H54 (cell line): Measurements from ENCODE around the gene TRPV3.
"Not testable (repeated sequence)": the region's sequence is repeated elsewhere in the genome, so short reads cannot be mapped to it uniquely, and the experiment has no call there.

ENCODE experiments used
- DNase-seq: peaks from one replicate; pipeline ENCODE4 v3.0.0; 2011; ENCODE audit warnings: low spot score, mixed read lengths; ENCODE audit not compliant: insufficient read length
- FAIRE-seq: peaks from 3 replicates; lab custom pipeline; 2011; peaks lifted over from hg19 to GRCh38; lab: Jason Lieb, UNC
- POLR2A ChIP-seq: IDR thresholded peaks from 2 replicates; pipeline ENCODE4 v1.6.1; 2011; ENCODE audit warnings: low read depth, mild to moderate bottlenecking, low read length

Gene TRPV3

GRCh38 chr17:3565143-3565542 is 7.5 kb upstream of the TRPV3 start:
- no peak for DNase-seq
- no peak for FAIRE-seq
- TF ChIP-seq POLR2A, result no peak

DNA sequence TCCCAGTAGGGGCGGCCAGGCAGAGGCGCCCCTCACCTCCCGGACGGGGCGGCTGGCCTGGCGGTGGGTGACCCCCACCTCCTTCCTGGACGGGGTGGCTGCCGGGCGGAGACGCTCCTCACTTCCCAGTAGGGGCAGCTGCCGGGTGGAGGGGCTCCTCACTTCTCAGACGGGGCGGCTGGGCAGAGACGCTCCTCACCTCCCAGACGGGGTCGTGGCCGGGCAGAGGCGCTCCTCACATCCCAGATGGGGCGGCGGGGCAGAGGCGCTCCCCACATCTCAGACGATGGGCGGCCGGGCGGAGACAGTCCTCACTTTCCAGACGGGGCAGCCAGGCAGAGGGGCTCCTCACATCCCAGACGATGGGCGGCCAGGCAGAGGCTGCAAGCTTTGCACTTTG is 6.6 kb upstream of the TRPV3 start:
- FAIRE-seq, DNase-seq: not testable (repeated sequence)

DNA sequence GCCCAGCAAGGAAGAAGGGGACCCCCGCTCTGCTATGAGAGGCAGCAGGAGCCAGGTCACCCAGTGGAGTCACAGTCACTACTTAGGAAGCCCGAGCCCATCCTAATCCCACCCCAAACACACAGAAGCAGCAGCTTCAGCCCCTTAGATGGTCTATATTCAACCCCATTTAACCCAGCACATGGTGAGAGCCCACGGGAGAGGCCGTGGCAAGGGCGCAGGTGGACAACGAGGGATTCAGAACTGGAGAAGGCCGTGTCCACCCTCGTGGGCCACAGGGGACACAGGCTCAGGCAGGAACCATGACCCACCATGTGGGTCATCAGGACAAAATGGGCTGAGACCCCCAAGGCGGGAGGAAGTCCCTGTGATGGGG is 1.6 kb upstream of the TRPV3 start:
- DNase-seq (no peak), FAIRE-seq (no peak)
- TF ChIP-seq POLR2A, result no peak

DNA sequence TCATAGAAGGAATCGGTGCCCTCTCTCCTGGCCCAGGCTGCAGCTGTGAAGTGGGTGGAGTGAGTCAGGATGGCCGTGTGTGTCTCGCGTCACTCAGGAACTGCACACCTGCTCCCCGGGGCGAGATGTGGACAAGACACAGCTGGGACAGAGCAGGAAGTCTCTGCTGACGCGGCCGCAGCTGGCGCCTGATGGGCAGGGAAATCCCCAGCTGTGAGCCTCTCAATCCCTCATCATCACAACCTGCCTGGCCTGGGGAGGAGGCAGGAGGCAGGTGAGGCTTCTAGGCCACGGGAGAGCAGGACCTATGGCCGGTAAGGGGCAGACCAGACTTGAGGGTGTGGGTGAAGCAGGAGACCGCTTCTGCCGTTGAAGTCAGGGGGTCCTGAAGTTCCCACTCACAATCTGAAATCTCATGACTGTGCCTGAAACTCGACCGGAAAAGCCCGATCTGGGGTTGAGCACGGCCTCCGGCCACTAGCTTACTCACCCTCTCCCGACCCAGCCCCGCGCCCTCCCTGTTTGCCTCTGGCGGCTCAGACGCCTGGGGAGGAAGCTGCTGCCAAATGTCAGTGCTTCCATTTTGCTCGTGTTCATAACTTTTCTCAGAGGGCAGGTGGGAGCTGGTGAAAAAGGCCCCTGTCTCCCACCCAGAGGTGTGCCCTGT is 1.1 kb upstream of the TRPV3 start:
- FAIRE-seq (no peak), DNase-seq (peak; percentile 54)
- TF ChIP-seq POLR2A, result no peak

- no peak for TF ChIP-seq POLR2A
- no peak for FAIRE-seq
- peak; percentile 35 for DNase-seq
Observed at GRCh38 chr17:3556916-3557767, 470 bp downstream of the TRPV3 start.

DNA sequence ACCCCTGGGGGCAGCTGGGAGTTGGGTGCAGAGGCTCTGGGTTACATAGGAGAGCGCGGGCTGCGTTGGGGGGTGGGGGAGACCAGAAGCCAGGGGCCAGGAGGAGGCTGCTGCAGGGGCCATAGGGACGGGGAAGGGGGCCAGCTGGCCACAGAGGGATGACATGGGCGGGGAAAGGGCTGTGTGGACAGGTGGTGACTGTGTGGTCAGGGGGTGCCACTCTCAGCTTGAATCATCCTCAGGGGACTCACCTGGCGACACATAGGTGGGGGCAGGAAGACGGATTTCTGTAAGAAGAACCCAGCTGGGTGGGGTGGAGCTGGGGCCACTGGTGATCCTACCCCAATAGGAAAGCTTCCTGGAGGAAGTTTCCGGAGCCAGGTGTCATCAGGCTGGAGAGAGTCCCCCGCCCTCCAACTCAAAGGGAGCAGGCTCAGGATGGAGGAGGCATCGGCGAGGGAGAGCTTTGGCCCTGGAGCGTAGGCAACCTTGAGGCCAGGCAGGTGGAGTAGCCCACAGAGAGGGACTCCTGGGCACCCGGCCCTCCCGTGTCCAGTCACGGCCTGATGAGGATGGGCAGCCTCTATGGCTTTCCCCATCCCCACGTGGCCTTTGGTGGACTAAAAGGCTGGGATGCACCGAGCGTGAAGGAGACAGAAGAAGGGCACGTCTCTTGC is 1.2 kb downstream of the TRPV3 start:
- TF ChIP-seq POLR2A, result no peak
- FAIRE-seq, result no peak
- no peak for DNase-seq

DNA sequence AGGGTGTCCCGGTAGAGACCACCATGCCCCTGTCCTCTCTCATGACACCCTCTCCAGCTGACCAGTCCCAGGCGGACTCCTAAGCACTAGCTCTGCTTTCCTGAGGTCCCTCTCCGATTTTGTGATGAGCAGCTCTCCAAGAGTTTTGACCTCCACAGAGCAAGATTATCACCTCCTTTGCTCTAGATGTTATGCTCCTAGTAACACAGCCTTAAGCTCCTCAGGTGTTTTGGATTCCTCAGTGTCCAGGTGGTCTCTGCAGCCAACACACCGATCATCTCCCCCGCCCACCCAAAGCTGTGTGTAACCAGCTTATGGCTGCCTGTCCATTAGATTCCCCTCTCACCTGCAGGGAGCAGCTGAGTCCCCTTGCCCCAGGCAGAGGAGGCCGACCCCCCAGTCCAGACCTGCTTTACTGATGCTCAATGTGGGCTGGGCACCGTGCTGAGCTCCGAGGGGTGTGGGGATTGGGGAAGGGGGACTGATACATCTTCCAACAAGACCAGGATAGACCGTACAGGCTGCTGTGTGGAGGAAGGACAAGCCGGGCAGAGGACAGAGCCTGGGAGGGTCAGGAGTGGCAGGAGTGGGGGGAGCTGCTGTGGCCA is 2.3 kb downstream of the TRPV3 start:
- FAIRE-seq (no peak), DNase-seq (no peak)
- no peak for TF ChIP-seq POLR2A

DNA sequence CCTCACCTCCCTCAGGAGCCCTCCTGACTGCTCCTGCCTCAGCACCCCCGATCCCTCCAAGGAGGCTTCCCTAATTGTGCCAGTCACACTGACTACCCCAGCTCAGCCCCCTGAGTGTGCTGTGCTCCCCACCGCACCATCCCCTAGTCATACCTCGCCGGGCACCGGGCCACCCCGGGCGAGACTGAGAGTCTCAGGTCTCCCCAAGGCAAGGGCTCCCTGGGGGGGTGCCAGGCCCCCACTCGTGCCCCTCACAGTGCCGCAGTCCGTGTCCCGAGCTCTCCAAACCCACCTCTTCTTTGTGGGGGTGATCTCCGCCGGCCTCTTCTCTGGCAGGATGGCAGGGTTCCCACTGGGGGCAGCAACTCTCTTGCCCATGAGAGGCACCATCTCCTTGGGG is 3.2 kb downstream of the TRPV3 start:
- no peak for FAIRE-seq

GRCh38 chr17:3553419-3554401 is 3.9 kb downstream of the TRPV3 start:
- FAIRE-seq, result no peak
- no peak for TF ChIP-seq POLR2A
- DNase-seq, result no peak

More for the DNA sequence above, 3.2 kb downstream of the TRPV3 start:
- no peak for DNase-seq
- TF ChIP-seq POLR2A, result no peak

GRCh38 chr17:3552916-3553315 is 4.7 kb downstream of the TRPV3 start:
- TF ChIP-seq POLR2A, result no peak
- FAIRE-seq, result no peak
- DNase-seq, result no peak

- DNase-seq (no peak), FAIRE-seq (no peak)
- TF ChIP-seq POLR2A, result no peak
Observed at GRCh38 chr17:3551189-3551588, 6.4 kb downstream of the TRPV3 start.

- no peak for DNase-seq
- no peak for TF ChIP-seq POLR2A
- no peak for FAIRE-seq
Observed at GRCh38 chr17:3549610-3550162, 7.9 kb downstream of the TRPV3 start.

- FAIRE-seq, result no peak
- TF ChIP-seq POLR2A, result no peak
- no peak for DNase-seq
Observed at GRCh38 chr17:3547628-3548027, 10.0 kb downstream of the TRPV3 start.
